H1 (cell line): ENCODE data around the gene PHF8. TPM values are rescaled to one million over a fixed set of nuclear protein-coding genes. Genes with fewer than 3 reads are reported as not detected.
A peak's percentile ranks its signal among the peaks of the same experiment; 100 is the strongest.

Experiments
- CTCF ChIA-PET: fragments of 300-600 bp; sonication (Branson Sonifier 250); formaldehyde crosslinking; loops from one replicate; lab custom pipeline; 2021; ENCODE audit not compliant: partially characterized antibody; lab: Charles Lee
- POLR2A ChIA-PET: fragments of 300-600 bp; sonication (Branson Sonifier 250); formaldehyde crosslinking; loops from one replicate; lab custom pipeline; 2021; ENCODE audit warnings: inconsistent platforms; ENCODE audit not compliant: partially characterized antibody; lab: Charles Lee
- DNase-seq, 2 experiments: peaks; one replicate each; pipeline versions ENCODE4 v3.0.0 to v3.0.0-alpha.2; 2010 to 2022; ENCODE audit warnings: low spot score in 2 of 2, low read depth in 1 of 2, mixed read lengths in 1 of 2
- FAIRE-seq: peaks from 2 replicates; lab custom pipeline; 2011; peaks lifted over from hg19 to GRCh38; lab: Jason Lieb, UNC
- H2AFZ ChIP-seq: 2 replicates; pipeline ENCODE4 v1.8.1; 2012; ENCODE audit warnings: low read length, inconsistent platforms
- H2AK5ac ChIP-seq: 2 replicates; pipeline ENCODE4 v1.6.1; 2013; ENCODE audit warnings: low read depth, low read length
- H2BK120ac ChIP-seq: replicated peaks from 2 replicates; pipeline ENCODE3; 2013; ENCODE audit warnings: low read depth, low read length, inconsistent platforms
- H2BK12ac ChIP-seq: 2 replicates; pipeline ENCODE4 v1.6.1; 2013; ENCODE audit warnings: low read depth, low read length
- H2BK15ac ChIP-seq: 2 replicates; pipeline ENCODE4 v1.6.1; 2013; ENCODE audit warnings: low read length
- H2BK20ac ChIP-seq: 2 replicates; pipeline ENCODE4 v1.6.1; 2013; ENCODE audit warnings: low read length
- H2BK5ac ChIP-seq: 2 replicates; pipeline ENCODE4 v1.6.1; 2013; ENCODE audit warnings: low read depth, low read length
- H3K14ac ChIP-seq: 2 replicates; pipeline ENCODE4 v1.6.1; 2013; ENCODE audit warnings: inconsistent platforms; ENCODE audit not compliant: insufficient read length
- H3K18ac ChIP-seq: 2 replicates; pipeline ENCODE4 v1.6.1; 2013; ENCODE audit warnings: low read length; ENCODE audit errors: extremely low read depth
- H3K23ac ChIP-seq: 2 replicates; pipeline ENCODE4 v1.6.1; 2013; ENCODE audit warnings: inconsistent platforms; ENCODE audit not compliant: insufficient read length
- H3K23me2 ChIP-seq: 2 replicates; pipeline ENCODE4 v1.6.1; 2013; ENCODE audit warnings: low read depth, low read length
- H3K27ac ChIP-seq: 2 replicates; pipeline ENCODE4 v1.6.1; 2011; ENCODE audit warnings: low read depth, low read length, inconsistent platforms
- H3K27me3 ChIP-seq, 4 experiments: replicated peaks in 1 of 4; 1 replicate in 1 of 4; 2 replicates in 3 of 4; pipeline versions ENCODE4 v1.6.1 to v1.8.1; 2011 to 2013; ENCODE audit warnings: low read length in 3 of 4, mild to moderate bottlenecking in 3 of 4, inconsistent platforms in 2 of 4, mixed read lengths in 2 of 4, moderate library complexity in 1 of 4; ENCODE audit not compliant: control insufficient read depth in 3 of 4, insufficient read depth in 3 of 4; ENCODE audit errors: extremely low read depth in 1 of 4
- H3K36me3 ChIP-seq, 4 experiments: 2 replicates each; pipeline versions ENCODE4 v1.6.1 to v1.8.1; 2011 to 2013; ENCODE audit warnings: mild to moderate bottlenecking in 4 of 4, low read length in 3 of 4, moderate library complexity in 2 of 4, control low read depth in 1 of 4, inconsistent platforms in 1 of 4; ENCODE audit not compliant: insufficient read depth in 4 of 4, control insufficient read depth in 2 of 4
- H3K4ac ChIP-seq: replicated peaks from 2 replicates; pipeline ENCODE3; 2013; ENCODE audit warnings: low read length, low read depth, mixed read lengths, inconsistent platforms; ENCODE audit not compliant: insufficient read length
- H3K4me1 ChIP-seq, 4 experiments: replicated peaks in 1 of 4; 1 replicate in 1 of 4; 2 replicates in 3 of 4; pipeline versions ENCODE4 v1.6.1 to v1.8.1; 2011 to 2013; ENCODE audit warnings: low read length in 3 of 4, inconsistent platforms in 2 of 4, mixed read lengths in 1 of 4; ENCODE audit not compliant: insufficient read depth in 4 of 4, control insufficient read depth in 3 of 4
- H3K4me2 ChIP-seq, 2 experiments: 2 replicates each; pipeline versions ENCODE4 v1.6.1 to v1.8.1; 2011 to 2013; ENCODE audit warnings: low read depth in 2 of 2, low read length in 2 of 2, control low read depth in 1 of 2, inconsistent platforms in 1 of 2, mild to moderate bottlenecking in 1 of 2; ENCODE audit not compliant: insufficient read depth in 1 of 2
- H3K4me3 ChIP-seq, 4 experiments: fragments of 200-600, 300-600 bp in 1 of 4; sonication (generic), shearing (Covaris generic), sonication (Bioruptor Twin) in 1 of 4; 2 replicates each; pipeline versions ENCODE4 v1.5.1 to v1.8.1; 2011 to 2016; ENCODE audit warnings: low read length in 4 of 4, low read depth in 3 of 4, control low read depth in 2 of 4, inconsistent platforms in 2 of 4, mild to moderate bottlenecking in 2 of 4, mixed read lengths in 1 of 4, moderate library complexity in 1 of 4; ENCODE audit not compliant: insufficient read depth in 2 of 4; ENCODE audit errors: extremely low read depth in 1 of 4
- H3K56ac ChIP-seq: replicated peaks from 2 replicates; pipeline ENCODE3; 2013; ENCODE audit warnings: low read depth, mild to moderate bottlenecking, mixed read lengths, low read length, inconsistent platforms; ENCODE audit not compliant: insufficient read length
- H3K79me1 ChIP-seq: 2 replicates; pipeline ENCODE4 v1.6.1; 2013; ENCODE audit warnings: low read depth, low read length, control low read depth
- H3K79me2 ChIP-seq, 2 experiments: 2 replicates each; pipeline versions ENCODE4 v1.6.1 to v1.8.1; 2012 to 2013; ENCODE audit warnings: low read length in 2 of 2, mild to moderate bottlenecking in 2 of 2, inconsistent platforms in 1 of 2; ENCODE audit not compliant: insufficient read depth in 2 of 2, control insufficient read depth in 1 of 2
- H3K9ac ChIP-seq, 4 experiments: replicated peaks in 1 of 4; 1 replicate in 1 of 4; 2 replicates in 3 of 4; pipeline versions ENCODE4 v1.6.1 to v1.8.1; 2011 to 2013; ENCODE audit warnings: low read depth in 3 of 4, low read length in 3 of 4, control low read depth in 2 of 4, mild to moderate bottlenecking in 2 of 4, moderate library complexity in 2 of 4, inconsistent platforms in 1 of 4; ENCODE audit errors: extremely low read depth in 1 of 4
- H3K9me3 ChIP-seq, 2 experiments: 2 replicates each; pipeline versions ENCODE4 v1.6.1 to v1.8.1; 2012 to 2013; ENCODE audit warnings: mild to moderate bottlenecking in 2 of 2, moderate library complexity in 2 of 2, control low read depth in 1 of 2, inconsistent platforms in 1 of 2, low read depth in 1 of 2, low read length in 1 of 2, mixed read lengths in 1 of 2; ENCODE audit not compliant: insufficient read depth in 2 of 2
- H4K20me1 ChIP-seq, 2 experiments: replicated peaks in 1 of 2; 2 replicates each; pipeline versions ENCODE3 to v1.8.1; 2011 to 2013; ENCODE audit warnings: inconsistent platforms in 2 of 2, low read length in 2 of 2, mild to moderate bottlenecking in 1 of 2; ENCODE audit not compliant: insufficient read depth in 2 of 2, control insufficient read depth in 1 of 2
- H4K5ac ChIP-seq: 2 replicates; pipeline ENCODE4 v1.6.1; 2013; ENCODE audit warnings: low read length, low read depth, mixed read lengths, inconsistent platforms; ENCODE audit not compliant: insufficient read length
- H4K8ac ChIP-seq: 2 replicates; pipeline ENCODE4 v1.8.0; 2013; ENCODE audit warnings: mild to moderate bottlenecking, moderate library complexity, low read length, inconsistent platforms; ENCODE audit not compliant: insufficient read depth; ENCODE audit errors: extremely low read depth
- H4K91ac ChIP-seq: replicated peaks from 2 replicates; pipeline ENCODE3; 2013; ENCODE audit warnings: low read length, mixed read lengths, inconsistent platforms; ENCODE audit not compliant: insufficient read length
- CBX8 ChIP-seq: fragments of 300-800, 300-1000 bp; sonication (generic); IDR thresholded peaks from 2 replicates; pipeline ENCODE4 v1.7.1; 2016; ENCODE audit warnings: low read depth, low read length, borderline replicate concordance
- MAFK ChIP-seq: IDR thresholded peaks from 2 replicates; pipeline ENCODE4 v1.6.1; 2012; ENCODE audit warnings: low read depth, mild to moderate bottlenecking, improper control_type of control experiment, low read length
- RNF2 ChIP-seq: fragments of 200-900, 300-1000 bp; sonication (generic); IDR thresholded peaks from 2 replicates; pipeline ENCODE4 v1.7.1; 2016; ENCODE audit warnings: borderline replicate concordance, low read depth, mild to moderate bottlenecking, antibody characterized with exemption, low read length; ENCODE audit not compliant: poor library complexity, severe bottlenecking; ENCODE audit errors: missing control alignments
- SP4 ChIP-seq: IDR thresholded peaks from 2 replicates; pipeline ENCODE4 v1.6.1; 2012; ENCODE audit warnings: low read length, inconsistent platforms
- WGBS, 2 experiments: shearing (Covaris generic) in 1 of 2; methylation state at CpG; one replicate each; pipeline versions ENCODE4 v1.1.6 to v1.1.7; 2013 to 2015; ENCODE audit warnings: low lambda C conversion rate in 2 of 2, mixed read lengths in 2 of 2, inconsistent platforms in 1 of 2, low coverage in 1 of 2, missing lambda C conversion rate in 1 of 2; ENCODE audit not compliant: insufficient replicate concordance in 2 of 2, insufficient coverage in 1 of 2, insufficient read length in 1 of 2; ENCODE audit errors: extremely low coverage in 1 of 2, missing lambda C conversion rate in 1 of 2; 5-methylcytosine and 5-hydroxymethylcytosine counted together
- polyA plus RNA-seq, 7 experiments: library from polyadenylated mRNA; depleted of rRNA in 3 of 7; stranded (reverse) in 5 of 7; unstranded in 2 of 7; fragments of >200 nt in 5 of 7; fragments of 200-250 nt in 2 of 7; gene quantifications; 1 replicate in 5 of 7; 2 replicates in 1 of 7; 4 replicates in 1 of 7; pipeline versions ENCODE4 v1.2.1 to v1.2.3, GENCODE V29; 2011 to 2013; ENCODE audit warnings: missing spikeins in 2 of 7, mixed read lengths in 2 of 7
- total RNA-seq: library from RNA; stranded (reverse); fragmentation: NEBNext Ultra II Directional; extraction: Animal tissue kit (Norgen Biotek cat#: 25700); gene quantifications from 2 replicates; pipeline ENCODE4 v1.2.1, GENCODE V29; 2021

The PHF8 gene
- total and polyA plus RNA-seq, 2 of the 8 experiments (the other 6 are each of a cell fraction or from before 2014, with no cell fraction given), result 14.6 to 27.6 TPM

DNA sequence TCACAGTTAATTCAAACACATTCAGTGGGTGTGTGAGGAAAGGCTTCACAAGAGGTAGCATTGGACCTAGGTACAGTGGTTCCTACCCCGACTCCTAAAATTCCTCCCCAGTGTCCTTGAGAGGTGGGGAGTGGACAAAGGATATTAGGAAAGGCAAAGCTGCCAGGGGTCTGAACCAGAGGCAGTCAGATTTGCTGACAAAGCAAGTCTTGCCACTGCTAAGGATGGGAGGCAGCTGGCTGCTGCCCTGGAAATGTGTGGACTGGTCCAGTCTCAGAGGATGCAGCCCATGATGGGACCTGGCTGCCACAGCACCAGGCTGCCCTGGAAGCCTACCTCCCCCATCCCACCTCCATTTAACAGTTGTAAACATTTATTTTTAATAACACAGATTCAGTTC, 4.1 kb upstream of the PHF8 start:
- no peak overlapping the region for H2AK5ac ChIP-seq
- DNase-seq (no peak), FAIRE-seq (no peak)
- POLR2A ChIA-PET, result no interaction called here
- H2BK20ac ChIP-seq, result no peak overlapping the region
- H2BK12ac ChIP-seq, result no peak overlapping the region
- H3K4me1 ChIP-seq, result peaks cover 1 to 7% (median 3%) of the 10 kb centered on the region in 4 experiments; a peak in 2 of 7 replicates
- H3K4ac ChIP-seq, result no peak overlapping the region
- H3K14ac ChIP-seq, result no peak overlapping the region
- H3K36me3 ChIP-seq, result no peaks in the 10 kb centered on the region
- H4K91ac ChIP-seq, result no peak overlapping the region
- H3K4me3 ChIP-seq, result no peak overlapping the region
- H2BK5ac ChIP-seq, result no peak overlapping the region
- H2BK120ac ChIP-seq, result no peak overlapping the region
- H3K9me3 ChIP-seq, result peaks cover 0 to 3% of the 10 kb centered on the region in 2 experiments; a peak in 1 of 4 replicates
- H3K23me2 ChIP-seq, result peaks cover 4% of the 10 kb centered on the region
- H4K8ac ChIP-seq, result no peak overlapping the region
- H3K18ac ChIP-seq, result no peak overlapping the region; the same call in 1 of the 2 replicates
- peak overlapping the region; percentile 13 to 28; a peak in 2 of 4 replicates for H3K4me2 ChIP-seq
- H3K27me3 ChIP-seq, result no peaks in the 10 kb centered on the region
- H3K79me2 ChIP-seq, result no peaks in the 10 kb centered on the region
- no peak overlapping the region for H4K5ac ChIP-seq
- no peaks in the 10 kb centered on the region for H4K20me1 ChIP-seq
- TF ChIP-seq MAFK, result peak; percentile 76; the same call in 1 of the 2 replicates
- TF ChIP-seq RNF2, result no peak
- TF ChIP-seq SP4, result no peak
- TF ChIP-seq CBX8, result no peak
- TF ChIP-seq, all 59 proteins: peak for 1
- H2AFZ ChIP-seq, result no peak overlapping the region
- CTCF ChIA-PET, result no interaction called here
- H3K27ac ChIP-seq, result no peak overlapping the region
- no CpG with 5 or more reads among the region's 1 CpG for WGBS, 2 experiments
- H3K23ac ChIP-seq, result no peak overlapping the region
- H3K56ac ChIP-seq, result no peak overlapping the region
- no peak overlapping the region for H3K9ac ChIP-seq
- no peaks in the 10 kb centered on the region for H3K79me1 ChIP-seq
- H2BK15ac ChIP-seq, result no peak overlapping the region
